ENCODE data around the gene PTPN6. TPM values are rescaled to one million over a fixed set of nuclear protein-coding genes. Genes with fewer than 3 reads are reported as not detected.
A peak's percentile ranks its signal among the peaks of the same experiment; 100 is the strongest.

Gene PTPN6
- total RNA-seq, 1 experiment from 2014 or later: 2.3 TPM

DNA sequence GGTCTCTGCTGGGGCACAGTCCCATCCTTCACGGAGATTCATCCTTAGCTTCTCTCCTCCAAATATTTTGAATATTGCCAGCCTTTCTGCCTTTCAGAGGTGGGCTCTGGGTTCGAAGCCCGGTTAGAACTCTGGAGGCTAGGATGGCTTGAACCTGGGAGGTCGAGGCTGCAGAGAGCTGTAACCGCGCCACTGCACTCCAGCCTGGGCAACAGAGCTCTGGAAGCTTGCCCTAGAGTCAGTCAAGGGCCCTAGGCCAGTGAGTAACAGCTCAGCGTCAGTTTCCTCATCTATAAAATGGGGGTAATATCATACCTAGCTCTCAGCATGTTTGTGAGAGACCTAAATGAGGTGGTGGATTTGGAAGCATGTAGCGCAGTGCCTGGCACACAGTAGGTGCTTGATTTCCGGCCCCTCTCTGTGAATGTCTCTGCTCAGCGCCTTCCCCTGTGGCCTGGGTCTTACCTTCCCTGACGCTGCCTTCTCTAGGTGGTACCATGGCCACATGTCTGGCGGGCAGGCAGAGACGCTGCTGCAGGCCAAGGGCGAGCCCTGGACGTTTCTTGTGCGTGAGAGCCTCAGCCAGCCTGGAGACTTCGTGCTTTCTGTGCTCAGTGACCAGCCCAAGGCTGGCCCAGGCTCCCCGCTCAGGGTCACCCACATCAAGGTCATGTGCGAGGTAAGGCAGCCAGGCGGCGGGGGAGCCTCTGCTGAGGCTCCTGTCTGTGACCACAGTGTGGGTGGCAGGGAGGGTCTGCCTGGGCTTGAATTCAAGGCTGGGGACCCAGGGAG is 3.4 kb downstream of the PTPN6 start:
- TF ChIP-seq EZH2 (IDR thresholded peaks at IDR 0.05; ENCODE audit: borderline replicate concordance, low read depth, low read length, poor library complexity, severe bottlenecking) (no peak), CTCF (conservative IDR thresholded peaks at IDR 0.05; ENCODE audit: low read depth, low read length) (no peak)
- peaks cover 13% of the 10 kb centered on the region for H3K4me1 ChIP-seq (ENCODE audit: insufficient read depth, low read length, poor library complexity, severe bottlenecking)
- H3K27me3 ChIP-seq (replicated peaks; ENCODE audit: insufficient read depth, low read depth, low read length, poor library complexity): no peaks in the 10 kb centered on the region
- no peaks in the 10 kb centered on the region for H3K36me3 ChIP-seq (ENCODE audit: insufficient read depth, low read length, poor library complexity, severe bottlenecking)
- no peak overlapping the region for H3K4me3 ChIP-seq (ENCODE audit: low read depth, low read length, poor library complexity, severe bottlenecking)
- H3K9me3 ChIP-seq (ENCODE audit: low read depth, low read length, poor library complexity, severe bottlenecking): no peaks in the 10 kb centered on the region
- no TSS peak for BruUV-seq (replicated peaks)
- ChIA-PET POLR2A (ENCODE audit: low non-redundant PET) (no interaction called here), CTCF (no interaction called here)
- intact Hi-C loops (cut with micrococcal nuclease; ENCODE audit: unreplicated experiment): no loop called here
- DNase-seq (ENCODE audit: low spot score): no peak
- peak overlapping the region; percentile 82 for H3K27ac ChIP-seq (ENCODE audit: low read depth, low read length, poor library complexity, severe bottlenecking)

- Histone ChIP-seq H3K36me3 (ENCODE audit: insufficient read depth, low read length, poor library complexity, severe bottlenecking) (no peaks in the 10 kb centered on the region), H3K4me1 (ENCODE audit: insufficient read depth, low read length, poor library complexity, severe bottlenecking) (peaks cover 13% of the 10 kb centered on the region), H3K27ac (ENCODE audit: low read depth, low read length, poor library complexity, severe bottlenecking) (no peak overlapping the region), H3K27me3 (replicated peaks; ENCODE audit: insufficient read depth, low read depth, low read length, poor library complexity) (no peaks in the 10 kb centered on the region), H3K9me3 (ENCODE audit: low read depth, low read length, poor library complexity, severe bottlenecking) (no peaks in the 10 kb centered on the region), H3K4me3 (ENCODE audit: low read depth, low read length, poor library complexity, severe bottlenecking) (no peak overlapping the region)
- intact Hi-C loops (cut with micrococcal nuclease; ENCODE audit: unreplicated experiment): no loop called here
- POLR2A ChIA-PET (ENCODE audit: low non-redundant PET): interaction anchor here (0.9 kb wide), 1 partner anchor 11 kb away, joined by 4 read pairs; the partner anchor contains the start of gene C12orf57
- CTCF ChIA-PET: no interaction called here
- no peak for DNase-seq (ENCODE audit: low spot score)
- BruUV-seq (replicated peaks): no TSS peak
- TF ChIP-seq EZH2 (IDR thresholded peaks at IDR 0.05; ENCODE audit: borderline replicate concordance, low read depth, low read length, poor library complexity, severe bottlenecking) (no peak), CTCF (conservative IDR thresholded peaks at IDR 0.05; ENCODE audit: low read depth, low read length) (no peak)
Observed at GRCh38 chr12:6955108-6956020, 4.2 kb downstream of the PTPN6 start.

DNA sequence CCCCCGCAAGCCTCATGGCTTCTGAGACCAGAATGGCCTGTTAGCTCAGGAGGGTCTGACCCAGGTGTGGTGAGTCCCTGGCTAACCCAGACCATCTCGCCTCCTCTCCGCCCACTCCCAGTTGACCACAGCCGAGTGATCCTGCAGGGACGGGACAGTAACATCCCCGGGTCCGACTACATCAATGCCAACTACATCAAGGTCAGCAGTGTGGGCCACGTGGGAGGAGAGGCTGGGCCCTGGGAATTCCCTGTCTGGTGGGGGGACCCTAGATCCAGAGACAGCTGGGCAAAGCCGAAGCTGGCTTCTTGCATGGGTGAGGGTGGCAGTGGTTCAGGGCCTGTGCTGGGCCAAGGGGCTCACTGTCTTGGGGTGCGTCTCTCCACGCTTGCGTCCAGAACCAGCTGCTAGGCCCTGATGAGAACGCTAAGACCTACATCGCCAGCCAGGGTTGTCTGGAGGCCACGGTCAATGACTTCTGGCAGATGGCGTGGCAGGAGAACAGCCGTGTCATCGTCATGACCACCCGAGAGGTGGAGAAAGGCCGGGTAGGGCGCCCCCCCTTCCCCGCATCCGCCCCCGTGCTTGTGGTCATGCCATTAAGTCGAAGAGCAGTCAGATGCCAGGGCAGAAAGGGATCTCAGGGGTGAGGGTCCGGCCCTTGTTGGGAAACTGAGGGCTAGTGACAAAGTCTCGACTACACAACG is 5.0 kb downstream of the PTPN6 start:
- Histone ChIP-seq H3K4me3 (ENCODE audit: low read depth, low read length, poor library complexity, severe bottlenecking) (no peak overlapping the region), H3K27me3 (replicated peaks; ENCODE audit: insufficient read depth, low read depth, low read length, poor library complexity) (no peaks in the 10 kb centered on the region), H3K36me3 (ENCODE audit: insufficient read depth, low read length, poor library complexity, severe bottlenecking) (no peaks in the 10 kb centered on the region), H3K9me3 (ENCODE audit: low read depth, low read length, poor library complexity, severe bottlenecking) (no peaks in the 10 kb centered on the region), H3K27ac (ENCODE audit: low read depth, low read length, poor library complexity, severe bottlenecking) (no peak overlapping the region), H3K4me1 (ENCODE audit: insufficient read depth, low read length, poor library complexity, severe bottlenecking) (peaks cover 19% of the 10 kb centered on the region)
- no peak for DNase-seq (ENCODE audit: low spot score)
- POLR2A ChIA-PET (ENCODE audit: low non-redundant PET): interaction anchor here (0.9 kb wide), 1 partner anchor 12 kb away, joined by 4 read pairs; the partner anchor contains the start of gene C12orf57
- TF ChIP-seq EZH2 (IDR thresholded peaks at IDR 0.05; ENCODE audit: borderline replicate concordance, low read depth, low read length, poor library complexity, severe bottlenecking) (no peak), CTCF (conservative IDR thresholded peaks at IDR 0.05; ENCODE audit: low read depth, low read length) (no peak)
- CTCF ChIA-PET: no interaction called here
- no TSS peak for BruUV-seq (replicated peaks)
- intact Hi-C loops (cut with micrococcal nuclease; ENCODE audit: unreplicated experiment): no loop called here

Data from A673 (cell line).